Urinary bladder (tissue), 4 donors: ENCODE results near the gene KRT35. TPM values are rescaled to one million over a fixed set of nuclear protein-coding genes. Genes with fewer than 3 reads are reported as not detected.
"Not testable (repeated sequence)": the region's sequence is repeated elsewhere in the genome, so short reads cannot be mapped to it uniquely, and the experiment has no call there.

ENCODE experiments used
- DNase-seq: peaks from one replicate; pipeline ENCODE4 v3.0.0-alpha.2; 2015; ENCODE audit errors: extremely low spot score
- H3K27ac ChIP-seq: one replicate; pipeline ENCODE4 v1.5.1; 2013; ENCODE audit warnings: low read depth, mild to moderate bottlenecking, moderate library complexity
- H3K36me3 ChIP-seq: one replicate; pipeline ENCODE4 v1.6.1; 2013; ENCODE audit warnings: mild to moderate bottlenecking, moderate library complexity; ENCODE audit not compliant: insufficient read depth
- H3K4me1 ChIP-seq: one replicate; pipeline ENCODE4 v1.6.1; 2013; ENCODE audit warnings: mild to moderate bottlenecking, moderate library complexity; ENCODE audit not compliant: insufficient read depth
- H3K4me3 ChIP-seq: one replicate; pipeline ENCODE4 v1.5.1; 2013; ENCODE audit warnings: low read depth, low read length
- WGBS: extraction: QIAGEN DNeasy Blood & Tissue Kit; methylation state at CpG from one replicate; pipeline ENCODE4 v1.1.7; 2013; 5-methylcytosine and 5-hydroxymethylcytosine counted together
- polyA plus RNA-seq: library from polyadenylated mRNA; stranded (reverse); fragments of 200-250 nt; gene quantifications from one replicate; pipeline ENCODE4 v1.2.3, GENCODE V29; 2013
- total RNA-seq: library from RNA; depleted of rRNA; stranded (reverse); fragments of >200 nt; gene quantifications from one replicate; pipeline ENCODE4 v1.2.3, GENCODE V29; 2014
- donor health status: healthy with polysubstance abuse.
- donor health status: healthy.

The KRT35 gene
- total and polyA plus RNA-seq, 2 donors, result not detected

GRCh38 chr17:41446806-41447205 lies 34.1 kb downstream of the KRT35 start:
- Histone ChIP-seq H3K4me1 (no peaks in the 10 kb centered on the region), H3K36me3 (no peaks in the 10 kb centered on the region), H3K4me3 (no peak overlapping the region), H3K27ac (no peak overlapping the region)
- WGBS, result 41% methylated on average over 2 of the region's 2 CpGs
- DNase-seq, result no peak

- Histone ChIP-seq H3K27ac (no peak overlapping the region), H3K4me3 (no peak overlapping the region), H3K4me1 (no peaks in the 10 kb centered on the region), H3K36me3 (no peaks in the 10 kb centered on the region)
- no peak for DNase-seq
- 69% methylated on average over 3 of the region's 3 CpGs for WGBS
Observed at GRCh38 chr17:41444640-41445039, 36.3 kb downstream of the KRT35 start.

DNA sequence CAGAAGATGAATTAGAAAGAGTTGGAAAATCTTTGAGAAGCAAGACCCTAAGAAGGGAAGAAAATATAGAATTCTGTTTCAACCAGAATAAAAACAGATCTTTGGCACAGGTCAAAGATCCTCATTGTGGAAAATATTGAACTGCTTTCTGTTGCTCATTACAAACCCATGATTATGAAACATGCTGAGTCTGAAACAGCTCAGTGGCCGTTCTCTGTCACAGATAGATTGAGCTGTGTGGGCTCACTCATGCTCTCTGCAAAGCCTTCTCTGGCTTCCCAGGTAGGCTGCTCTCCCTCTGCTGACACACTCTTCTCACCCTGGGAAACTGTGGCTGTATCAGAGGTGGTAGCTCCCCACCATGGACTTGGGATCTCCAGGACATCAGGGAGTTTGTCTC lies 36.8 kb downstream of the KRT35 start:
- Histone ChIP-seq H3K4me1 (no peaks in the 10 kb centered on the region), H3K4me3 (no peak overlapping the region), H3K27ac (no peak overlapping the region), H3K36me3 (no peaks in the 10 kb centered on the region)
- no peak for DNase-seq
- 69% methylated on average over 1 of the region's 1 CpG for WGBS

GRCh38 chr17:41442739-41443138 lies 38.2 kb downstream of the KRT35 start:
- WGBS, result 72% methylated on average over 4 of the region's 4 CpGs
- H3K4me1 ChIP-seq, result no peaks in the 10 kb centered on the region
- DNase-seq, result no peak
- H3K36me3 ChIP-seq, result no peaks in the 10 kb centered on the region
- H3K4me3 ChIP-seq, result no peak overlapping the region
- H3K27ac ChIP-seq, result no peak overlapping the region

- DNase-seq, result no peak
- no peaks in the 10 kb centered on the region for H3K4me1 ChIP-seq
- H3K27ac ChIP-seq, result no peak within 1 kb of the TSS
- no peaks in the 10 kb centered on the region for H3K36me3 ChIP-seq
- H3K4me3 ChIP-seq, result no peak within 1 kb of the TSS
- 94% methylated on average over 10 of the region's 10 CpGs for WGBS
Observed at GRCh38 chr17:41440531-41441033, 40.4 kb downstream of the KRT35 start, which contains the start of gene KRT38. KRT38 (minus strand) TSS chr17:41440983; CDS start chr17:41440921, 62 bp downstream.

GRCh38 chr17:41439375-41439774 lies 41.6 kb downstream of the KRT35 start:
- Histone ChIP-seq H3K27ac (no peak overlapping the region), H3K36me3 (no peaks in the 10 kb centered on the region), H3K4me3 (no peak overlapping the region), H3K4me1 (no peaks in the 10 kb centered on the region)
- no peak for DNase-seq
- WGBS, result 69% methylated on average over 5 of the region's 5 CpGs

GRCh38 chr17:41437769-41438168 lies 43.2 kb downstream of the KRT35 start:
- WGBS, result 85% methylated on average over 9 of the region's 9 CpGs
- Histone ChIP-seq H3K4me3 (no peak overlapping the region), H3K4me1 (no peaks in the 10 kb centered on the region), H3K36me3 (no peaks in the 10 kb centered on the region), H3K27ac (no peak overlapping the region)
- DNase-seq, result no peak

- no peak for DNase-seq
- Histone ChIP-seq H3K27ac (no peak overlapping the region), H3K4me3 (no peak overlapping the region), H3K36me3 (no peaks in the 10 kb centered on the region), H3K4me1 (no peaks in the 10 kb centered on the region)
- 84% methylated on average over 7 of the region's 7 CpGs for WGBS
Observed at GRCh38 chr17:41437254-41437653, 43.7 kb downstream of the KRT35 start.

DNA sequence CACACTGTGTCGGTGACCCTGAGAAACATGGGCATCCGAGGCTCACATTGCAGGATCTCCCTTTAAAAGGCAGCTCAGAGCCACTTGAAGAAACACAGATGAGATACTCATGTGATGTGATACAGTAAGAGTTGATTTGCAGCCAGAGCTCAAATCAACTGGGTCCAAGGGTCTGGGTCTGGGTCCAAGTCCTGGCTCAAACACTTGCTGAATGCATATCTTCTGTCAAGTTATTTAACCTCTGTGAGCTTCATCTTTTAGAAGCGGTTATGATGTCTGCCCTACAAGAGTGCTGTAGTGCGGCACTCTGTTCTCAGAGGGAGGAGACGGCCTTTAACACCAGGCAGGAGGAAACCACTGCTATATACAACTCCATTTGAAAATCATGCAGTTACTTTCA lies 46.5 kb downstream of the KRT35 start:
- Histone ChIP-seq H3K36me3 (no peaks in the 10 kb centered on the region), H3K4me3 (no peak overlapping the region), H3K4me1 (no peaks in the 10 kb centered on the region), H3K27ac (no peak overlapping the region)
- no peak for DNase-seq
- WGBS, result 35% methylated on average over 5 of the region's 5 CpGs

DNA sequence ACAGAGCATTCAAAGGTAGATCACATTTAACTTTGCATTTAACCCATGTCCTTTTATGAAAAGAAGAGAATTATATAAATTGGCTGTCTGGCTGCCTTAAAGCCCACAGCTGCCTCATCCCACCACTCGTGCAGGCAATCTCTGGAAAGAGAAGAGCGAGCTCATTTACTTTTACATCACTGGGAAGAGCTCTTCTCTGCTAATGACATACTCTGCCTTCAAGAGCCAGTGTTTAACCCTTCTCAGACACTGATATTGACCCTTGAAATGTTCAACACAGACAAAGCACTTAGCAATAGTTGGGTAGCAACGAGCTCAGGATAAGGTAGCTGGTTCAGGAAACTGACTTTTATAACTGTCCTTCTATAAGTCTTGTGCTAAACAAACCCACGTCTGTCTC lies 46.9 kb downstream of the KRT35 start:
- DNase-seq, result no peak
- 24% methylated on average over 4 of the region's 4 CpGs for WGBS
- Histone ChIP-seq H3K4me3 (no peak overlapping the region), H3K4me1 (no peaks in the 10 kb centered on the region), H3K36me3 (no peaks in the 10 kb centered on the region), H3K27ac (no peak overlapping the region)

DNA sequence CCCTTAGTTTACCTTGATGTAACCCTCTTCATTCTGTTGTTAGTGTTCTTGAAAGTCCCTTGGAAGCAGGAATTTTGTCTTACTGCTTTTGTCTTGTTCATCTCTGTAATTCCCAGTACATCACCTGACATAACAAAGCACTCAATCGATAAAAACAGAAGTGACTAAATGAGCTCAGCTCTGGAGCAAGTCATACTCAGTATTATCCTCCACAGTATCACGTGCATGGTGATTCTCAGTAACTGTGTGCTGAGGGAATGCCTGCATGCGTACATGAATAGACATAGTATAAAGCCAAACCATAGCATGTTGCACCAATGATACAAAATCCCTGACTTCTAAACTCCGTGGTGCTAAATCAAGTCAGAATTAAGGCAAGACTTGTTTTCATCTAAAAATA lies 47.4 kb downstream of the KRT35 start:
- WGBS, result 43% methylated on average over 4 of the region's 4 CpGs
- no peak overlapping the region for H3K27ac ChIP-seq
- H3K4me1 ChIP-seq, result no peaks in the 10 kb centered on the region
- no peak for DNase-seq
- H3K4me3 ChIP-seq, result no peak overlapping the region
- H3K36me3 ChIP-seq, result no peaks in the 10 kb centered on the region

DNA sequence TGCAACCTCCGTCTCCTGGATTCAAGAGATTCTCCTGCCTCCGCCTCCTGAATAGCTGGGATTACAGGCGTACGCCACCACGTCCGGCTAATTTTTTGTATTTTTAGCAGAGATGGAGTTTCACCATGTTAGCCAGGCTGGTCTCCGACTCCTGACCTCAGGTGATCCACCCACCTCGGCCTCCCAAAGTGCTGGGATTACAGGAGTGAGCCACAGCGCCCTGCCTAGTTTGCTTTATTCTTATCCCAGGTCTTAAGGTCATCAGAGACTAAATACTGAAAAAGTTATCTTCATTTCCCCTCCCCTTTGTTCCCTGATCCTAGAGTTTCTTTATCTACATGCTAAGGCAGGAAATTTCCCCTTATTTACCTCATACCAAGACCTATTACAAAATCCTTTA lies 50.6 kb downstream of the KRT35 start:
- 86% methylated on average over 9 of the region's 9 CpGs for WGBS
- H3K4me3 ChIP-seq, H3K4me1 ChIP-seq, H3K27ac ChIP-seq, H3K36me3 ChIP-seq, DNase-seq: not testable (repeated sequence)

DNA sequence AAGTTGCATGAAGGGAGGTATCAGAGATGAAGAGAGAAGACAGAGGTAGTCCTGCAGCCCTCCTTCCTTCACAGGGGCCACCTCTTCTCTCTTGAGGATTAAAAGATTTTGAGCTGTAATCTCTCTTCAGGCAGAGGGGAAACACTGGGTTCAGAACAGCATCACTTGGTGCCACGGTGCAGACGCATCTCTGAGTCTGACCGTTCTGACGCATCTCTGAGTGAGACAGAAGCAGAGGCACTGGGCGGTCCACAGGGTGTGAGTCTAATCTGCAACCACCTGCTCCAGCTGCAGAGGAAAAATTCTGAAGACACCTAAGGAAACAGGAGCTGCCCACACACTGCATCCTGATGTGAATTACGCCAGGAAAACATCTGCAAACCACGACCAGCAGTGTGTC lies 51.3 kb downstream of the KRT35 start:
- Histone ChIP-seq H3K4me3 (no peak overlapping the region), H3K27ac (no peak overlapping the region), H3K4me1 (no peaks in the 10 kb centered on the region), H3K36me3 (no peaks in the 10 kb centered on the region)
- WGBS, result 63% methylated on average over 7 of the region's 7 CpGs
- no peak for DNase-seq

- Histone ChIP-seq H3K36me3 (no peaks in the 10 kb centered on the region), H3K4me3 (no peak overlapping the region), H3K27ac (no peak overlapping the region), H3K4me1 (no peaks in the 10 kb centered on the region)
- WGBS, result 60% methylated on average over 4 of the region's 4 CpGs
- DNase-seq, result no peak
Observed at GRCh38 chr17:41428591-41429291, 52.2 kb downstream of the KRT35 start.
